Left cardiac atrium (tissue), 4 donors: Measurements from ENCODE around the gene ATP9A. TPM values are rescaled to one million over a fixed set of nuclear protein-coding genes. Genes with fewer than 3 reads are reported as not detected.
A peak's percentile ranks its signal among the peaks of the same experiment; 100 is the strongest.
"Not testable (repeated sequence)": the region's sequence is repeated elsewhere in the genome, so short reads cannot be mapped to it uniquely, and the experiment has no call there.

ENCODE experiments used
- ATAC-seq, 2 donors: fragments of 200-7000 bp; cut with Tn5 transposase; one replicate each; pipeline ENCODE4 v1.9.1; 2020; ENCODE audit warnings: mild to moderate bottlenecking in 2 of 2, moderate library complexity in 2 of 2
- DNase-seq: peaks from one replicate; pipeline ENCODE4 v3.0.0-alpha.2; 2020
- intact Hi-C, 2 donors: fragments of 100-400 bp; cut with DNase I; formaldehyde crosslinking; loops; one replicate each; pipeline versions ENCODE4 v1.14.1 to v1.15.1; 2022 to 2023
- long read RNA-seq: library from polyadenylated mRNA; unstranded; transcript quantifications from one replicate; pipeline ENCODE4 v2.0.0, GENCODE V29; 2021
- total RNA-seq, 2 donors: library from RNA; stranded (reverse); fragmentation: NEBNext Ultra II Directional; extraction: Animal tissue kit (Norgen Biotek cat#: 25700); gene quantifications; one replicate each; pipeline ENCODE4 v1.2.1, GENCODE V29; 2021
- donor health status: DM: no; HTN: yes; CAD: no.
- donor health status: DM: no; HTN: yes; CAD: no; lungs with severe emphysema.
- donor health status: DM: yes; HTN: yes; CAD: no.
- donor health status: Dilated cardiomyopathy.

Gene ATP9A, protein sequence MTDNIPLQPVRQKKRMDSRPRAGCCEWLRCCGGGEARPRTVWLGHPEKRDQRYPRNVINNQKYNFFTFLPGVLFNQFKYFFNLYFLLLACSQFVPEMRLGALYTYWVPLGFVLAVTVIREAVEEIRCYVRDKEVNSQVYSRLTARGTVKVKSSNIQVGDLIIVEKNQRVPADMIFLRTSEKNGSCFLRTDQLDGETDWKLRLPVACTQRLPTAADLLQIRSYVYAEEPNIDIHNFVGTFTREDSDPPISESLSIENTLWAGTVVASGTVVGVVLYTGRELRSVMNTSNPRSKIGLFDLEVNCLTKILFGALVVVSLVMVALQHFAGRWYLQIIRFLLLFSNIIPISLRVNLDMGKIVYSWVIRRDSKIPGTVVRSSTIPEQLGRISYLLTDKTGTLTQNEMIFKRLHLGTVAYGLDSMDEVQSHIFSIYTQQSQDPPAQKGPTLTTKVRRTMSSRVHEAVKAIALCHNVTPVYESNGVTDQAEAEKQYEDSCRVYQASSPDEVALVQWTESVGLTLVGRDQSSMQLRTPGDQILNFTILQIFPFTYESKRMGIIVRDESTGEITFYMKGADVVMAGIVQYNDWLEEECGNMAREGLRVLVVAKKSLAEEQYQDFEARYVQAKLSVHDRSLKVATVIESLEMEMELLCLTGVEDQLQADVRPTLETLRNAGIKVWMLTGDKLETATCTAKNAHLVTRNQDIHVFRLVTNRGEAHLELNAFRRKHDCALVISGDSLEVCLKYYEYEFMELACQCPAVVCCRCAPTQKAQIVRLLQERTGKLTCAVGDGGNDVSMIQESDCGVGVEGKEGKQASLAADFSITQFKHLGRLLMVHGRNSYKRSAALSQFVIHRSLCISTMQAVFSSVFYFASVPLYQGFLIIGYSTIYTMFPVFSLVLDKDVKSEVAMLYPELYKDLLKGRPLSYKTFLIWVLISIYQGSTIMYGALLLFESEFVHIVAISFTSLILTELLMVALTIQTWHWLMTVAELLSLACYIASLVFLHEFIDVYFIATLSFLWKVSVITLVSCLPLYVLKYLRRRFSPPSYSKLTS
- total RNA-seq, result 10 to 100 TPM; 27.6 to 28.0 TPM
- long read RNA-seq, partial matches to known transcripts, result 0 of 3 reads
- long read RNA-seq, other reads (novel, unspliced or antisense), result 3 of 3 reads

DNA sequence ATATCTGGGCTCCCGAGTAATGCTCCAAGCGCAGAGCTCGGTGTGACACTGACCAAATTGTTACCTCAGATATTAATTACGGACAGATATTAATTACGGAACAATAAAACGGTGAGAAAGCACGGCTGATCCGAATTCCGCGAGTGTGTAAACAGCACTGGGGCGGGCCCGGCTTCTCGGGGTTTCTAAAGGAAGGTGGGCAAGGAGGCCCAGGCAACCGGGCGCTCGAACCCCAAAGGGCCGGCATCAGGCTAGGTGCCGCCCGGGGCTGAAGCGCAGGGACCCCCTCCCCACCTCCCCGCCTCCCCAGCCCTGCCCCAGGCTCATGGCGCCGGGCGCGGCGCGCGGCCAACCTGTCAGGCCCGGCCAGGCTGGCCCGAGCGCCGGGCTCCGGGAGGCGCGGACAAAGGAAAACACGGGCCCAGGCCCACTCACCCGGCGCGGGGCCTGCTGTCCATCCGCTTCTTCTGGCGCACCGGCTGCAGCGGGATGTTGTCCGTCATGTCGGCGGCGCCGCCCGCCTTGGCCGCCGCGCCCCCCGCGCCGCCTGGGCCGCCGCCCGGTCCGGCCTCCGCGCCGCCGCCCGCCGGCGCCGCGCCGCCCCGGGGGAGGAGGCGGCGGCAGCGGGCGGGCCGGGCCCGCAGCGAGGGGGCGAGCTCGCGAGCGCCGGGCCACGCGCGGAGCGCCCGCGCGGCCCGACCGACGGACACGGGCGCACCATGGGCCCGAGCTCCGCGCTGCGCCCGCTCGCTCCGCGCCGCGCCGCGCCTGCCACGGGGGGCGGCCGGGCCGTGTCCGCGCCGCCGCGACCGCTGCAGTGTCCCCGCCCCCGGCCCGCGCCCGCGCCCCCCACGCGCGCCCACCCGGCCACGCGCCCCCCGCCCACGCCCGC is at the start of gene ATP9A:
TSS of gene ATP9A (minus strand) at position 524 of the 892 bp plus-strand sequence. CDS start at position 503, 21 bp downstream.
- DNase-seq, result peak; percentile 60
- intact Hi-C loops, result no loop called here
- peak; percentile 54 to 61 for ATAC-seq

DNA sequence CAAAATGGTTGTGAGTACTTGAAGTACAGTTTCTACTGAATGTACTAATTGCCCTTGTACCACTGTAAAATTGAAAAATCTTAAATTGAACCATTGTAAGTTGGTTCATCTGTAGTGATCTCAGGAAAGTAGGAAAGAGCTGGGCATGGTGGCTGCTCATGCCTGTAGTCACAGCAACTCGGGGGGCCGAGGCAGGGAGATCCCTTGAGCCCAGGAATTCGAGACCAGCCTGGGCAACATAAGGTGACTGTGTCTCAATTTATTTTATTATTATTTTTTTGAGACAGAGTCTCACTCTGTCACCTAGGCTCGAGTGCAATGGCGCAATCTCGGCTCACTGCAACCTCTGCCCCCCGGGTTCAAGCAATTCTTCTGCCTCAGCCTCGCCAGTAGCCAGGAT is 48.7 kb upstream of the ATP9A start:
- intact Hi-C loops, DNase-seq: not testable (repeated sequence)

DNA sequence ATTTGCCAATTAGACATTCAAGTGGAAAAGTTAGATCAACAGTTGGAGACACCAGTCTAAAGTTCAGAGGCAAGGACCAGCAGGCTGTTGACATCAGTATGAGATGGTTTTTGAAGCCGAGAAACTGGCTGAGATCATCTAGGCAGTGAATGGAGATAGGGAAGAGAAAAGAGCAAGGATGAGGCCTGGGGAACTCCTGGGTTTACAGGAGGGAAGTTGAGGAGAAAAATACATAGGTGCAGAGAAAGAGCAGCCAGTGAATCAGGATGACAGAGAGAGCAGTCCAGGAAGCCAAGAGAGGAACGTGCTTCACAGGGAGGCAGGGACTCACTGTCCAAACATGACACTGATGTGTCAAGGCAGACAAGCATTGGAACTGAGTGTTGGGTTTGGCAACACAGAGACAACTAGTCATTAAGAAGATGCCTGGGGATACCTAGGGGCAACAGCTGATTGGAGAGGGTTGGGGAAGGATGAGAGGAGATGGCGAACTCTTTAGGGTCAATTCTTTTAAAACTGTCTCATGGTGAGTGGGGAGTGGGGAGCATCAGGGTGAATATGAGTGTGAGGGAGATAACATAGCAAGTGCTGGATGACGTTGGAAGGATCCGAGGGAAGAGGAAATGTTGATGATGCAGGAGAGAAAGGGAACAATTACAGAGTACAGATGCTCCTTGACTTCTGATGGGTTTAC is 47.3 kb upstream of the ATP9A start:
- no peak for DNase-seq
- intact Hi-C loops, result no loop called here
- no peak for ATAC-seq

More for the DNA sequence above, 48.7 kb upstream of the ATP9A start:
- not testable (repeated sequence) for ATAC-seq

DNA sequence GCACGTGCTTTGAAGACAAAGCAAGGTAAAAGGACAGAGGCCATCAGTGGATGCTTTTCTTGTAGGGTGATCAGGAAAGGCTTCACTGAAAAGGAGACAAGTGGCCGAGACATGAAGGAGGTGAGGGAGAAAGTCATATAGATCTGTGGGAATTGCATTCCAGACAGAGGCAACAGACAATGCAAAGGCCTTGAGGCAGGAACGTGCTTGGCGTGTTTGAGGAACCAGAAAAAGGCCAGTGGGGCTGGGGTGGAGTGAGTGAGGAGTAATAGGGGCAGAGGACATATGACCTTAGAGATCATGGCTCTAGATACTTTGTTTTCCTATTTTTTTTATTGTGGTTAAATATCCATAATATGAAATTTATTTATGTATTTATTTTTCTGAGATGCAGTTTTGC is 44.7 kb upstream of the ATP9A start:
- intact Hi-C loops, result no loop called here
- ATAC-seq (no peak), DNase-seq (no peak)

DNA sequence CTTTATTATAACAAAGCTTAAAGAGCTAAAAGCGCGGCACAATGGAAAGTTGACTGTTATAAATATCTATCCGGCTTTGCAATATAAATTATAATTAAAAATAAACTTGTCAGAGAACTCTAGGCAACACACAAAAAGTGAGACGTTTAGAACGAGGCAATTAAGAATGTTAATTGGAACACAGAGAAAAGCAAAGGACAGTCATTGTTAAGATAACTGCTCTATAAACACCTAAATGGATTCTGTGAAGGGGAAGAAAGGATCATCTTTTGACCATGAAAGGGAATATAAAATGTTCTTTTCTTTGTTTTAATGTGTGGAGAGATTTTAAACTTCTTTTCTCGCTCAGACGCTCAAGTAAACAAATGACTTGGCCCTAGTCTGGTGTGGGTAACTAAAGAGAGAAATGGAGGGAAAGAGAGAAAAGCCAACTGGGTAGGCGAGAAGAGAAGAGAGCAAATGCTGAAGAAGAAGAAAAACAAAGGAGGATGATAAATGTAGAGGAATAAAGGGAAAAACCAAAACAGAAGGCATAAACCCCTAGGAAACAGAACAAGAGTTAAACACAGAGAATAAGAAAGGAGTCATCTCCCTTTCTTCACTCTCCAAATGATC is 43.4 kb upstream of the ATP9A start:
- intact Hi-C loops, result no loop called here
- no peak for ATAC-seq
- no peak for DNase-seq

DNA sequence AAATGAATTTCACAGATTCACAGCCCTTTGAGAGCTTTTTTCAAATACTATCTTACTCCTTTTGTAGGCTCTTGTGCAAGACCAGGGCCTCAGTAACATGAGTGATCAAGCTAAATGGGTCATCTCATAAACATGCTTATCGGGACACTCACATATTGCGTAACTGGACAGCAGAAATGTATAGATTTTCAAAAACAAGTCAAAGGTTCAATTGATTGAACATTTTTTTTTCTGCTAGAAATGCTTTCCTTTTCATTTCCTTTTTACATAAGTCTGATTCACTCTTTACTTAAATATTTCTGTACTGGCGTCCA is 42.8 kb upstream of the ATP9A start:
- intact Hi-C loops, result no loop called here
- DNase-seq, result no peak
- ATAC-seq, result no peak

DNA sequence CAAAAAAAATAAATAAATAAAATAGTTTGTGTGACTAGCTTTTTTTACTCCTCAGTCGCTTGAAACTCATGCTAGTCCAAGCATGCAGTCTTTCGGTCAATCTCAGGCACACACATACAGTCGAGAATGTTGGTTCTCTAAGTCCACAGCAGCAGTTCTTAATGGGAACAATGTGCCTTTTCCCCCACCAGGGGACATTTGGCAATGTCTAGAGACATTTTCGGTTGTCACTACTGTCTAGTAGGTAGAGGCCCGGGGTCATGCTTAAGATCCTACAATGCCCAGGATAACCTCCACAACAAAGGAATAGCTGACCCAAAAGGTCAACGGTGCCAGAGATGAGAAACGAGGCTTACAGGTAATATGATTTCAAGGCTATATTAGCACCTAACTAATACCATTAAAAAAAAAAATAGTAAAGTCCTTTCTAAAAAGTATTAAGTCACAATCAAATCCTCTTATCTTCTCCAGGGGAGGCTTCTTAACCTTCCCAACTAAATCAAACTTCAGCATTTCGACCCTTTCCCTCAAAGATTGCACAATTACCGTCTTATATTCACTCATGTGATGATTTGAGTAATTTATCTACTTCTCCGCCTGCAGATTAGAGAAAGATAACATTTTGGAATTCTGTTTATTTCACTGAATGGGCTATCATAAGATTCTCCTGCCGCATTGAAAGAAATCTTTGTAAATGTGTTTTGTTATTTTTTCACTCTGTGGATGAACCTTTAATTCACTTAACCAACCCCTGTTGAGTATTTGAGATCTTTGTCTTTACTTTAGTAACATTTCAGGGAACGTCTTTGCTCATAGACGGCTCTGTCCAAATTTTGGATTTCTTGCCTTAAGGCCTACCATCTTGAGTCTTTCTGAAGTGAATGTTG is 42.2 kb upstream of the ATP9A start:
- intact Hi-C loops, result no loop called here
- DNase-seq, result no peak
- ATAC-seq, result no peak

DNA sequence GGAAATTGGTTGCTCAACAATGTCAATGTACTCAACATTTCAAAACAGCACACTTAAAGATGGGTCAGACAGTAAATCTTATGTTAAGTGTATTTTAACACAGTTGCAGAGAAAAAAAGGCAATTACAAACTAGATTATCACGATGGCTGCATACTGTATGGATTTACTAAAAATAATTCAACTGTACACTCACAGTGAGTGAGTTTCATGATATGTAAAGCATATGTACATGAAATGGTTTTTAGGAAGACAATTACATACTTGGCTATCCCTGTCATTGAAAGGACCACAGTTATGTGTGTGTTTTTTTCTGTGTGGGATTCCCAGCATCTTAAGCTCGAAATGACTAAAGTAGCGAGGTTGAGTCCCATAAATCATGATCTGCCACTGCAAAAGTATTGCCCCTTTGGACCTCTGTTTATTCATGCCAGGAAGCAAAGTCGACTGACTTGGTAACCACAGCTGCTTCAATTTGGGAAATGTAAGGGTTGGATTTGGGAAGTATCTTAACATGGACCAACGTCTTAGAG is 39.6 kb upstream of the ATP9A start:
- ATAC-seq (no peak), DNase-seq (no peak)
- intact Hi-C loops, result no loop called here

DNA sequence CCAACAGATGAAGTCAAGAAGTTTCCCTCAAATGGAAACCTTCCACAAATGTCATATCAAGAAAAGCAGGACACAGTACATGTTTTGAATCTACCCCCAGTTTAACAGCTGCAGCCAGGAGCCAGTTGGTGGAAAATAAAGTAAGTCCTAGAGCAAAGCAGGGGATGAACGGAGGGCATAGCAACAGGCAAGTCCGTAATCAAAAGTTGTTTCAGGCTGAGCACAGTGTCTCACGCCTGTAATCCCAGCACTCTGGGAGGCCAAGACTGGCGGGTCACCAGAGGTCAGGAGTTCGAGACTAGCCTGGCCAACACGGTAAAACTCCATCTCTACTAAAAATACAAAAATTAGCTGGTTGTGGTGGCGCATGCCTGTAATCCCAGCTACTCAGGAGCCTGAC is 36.6 kb upstream of the ATP9A start:
- DNase-seq (no peak), ATAC-seq (no peak)
- intact Hi-C loops, result no loop called here

DNA sequence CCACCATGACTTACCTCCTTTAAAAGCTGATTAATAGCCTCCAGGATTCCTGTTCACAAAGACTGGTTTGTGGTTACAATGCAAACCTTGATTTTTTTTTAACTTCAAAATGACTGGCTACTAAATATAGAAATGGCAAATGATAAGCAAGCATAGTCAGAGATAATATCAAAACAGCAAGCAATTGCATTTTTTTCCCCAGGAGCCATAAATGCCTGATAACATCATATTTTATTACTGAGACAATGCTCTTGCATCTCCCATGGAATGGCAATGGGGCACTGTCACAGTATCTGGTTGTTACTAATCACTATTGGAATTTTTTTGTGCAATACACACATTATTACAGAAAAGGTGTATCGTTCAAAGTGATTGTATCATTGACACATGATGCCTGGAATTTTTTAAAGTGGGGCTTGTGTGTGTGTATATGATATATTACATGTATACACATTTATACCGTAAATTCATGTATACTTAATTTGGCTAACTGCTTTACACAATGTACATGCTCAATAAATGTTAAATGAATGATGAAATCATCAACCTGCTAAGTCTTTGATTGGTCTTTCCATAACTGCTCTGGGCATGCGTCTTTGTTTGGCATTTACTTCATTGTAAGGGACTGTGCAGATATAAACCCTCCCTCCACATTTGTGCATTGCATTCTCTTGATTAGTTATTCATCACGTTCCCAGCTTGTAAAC is 35.1 kb upstream of the ATP9A start:
- DNase-seq (no peak), ATAC-seq (no peak)
- intact Hi-C loops, result no loop called here

DNA sequence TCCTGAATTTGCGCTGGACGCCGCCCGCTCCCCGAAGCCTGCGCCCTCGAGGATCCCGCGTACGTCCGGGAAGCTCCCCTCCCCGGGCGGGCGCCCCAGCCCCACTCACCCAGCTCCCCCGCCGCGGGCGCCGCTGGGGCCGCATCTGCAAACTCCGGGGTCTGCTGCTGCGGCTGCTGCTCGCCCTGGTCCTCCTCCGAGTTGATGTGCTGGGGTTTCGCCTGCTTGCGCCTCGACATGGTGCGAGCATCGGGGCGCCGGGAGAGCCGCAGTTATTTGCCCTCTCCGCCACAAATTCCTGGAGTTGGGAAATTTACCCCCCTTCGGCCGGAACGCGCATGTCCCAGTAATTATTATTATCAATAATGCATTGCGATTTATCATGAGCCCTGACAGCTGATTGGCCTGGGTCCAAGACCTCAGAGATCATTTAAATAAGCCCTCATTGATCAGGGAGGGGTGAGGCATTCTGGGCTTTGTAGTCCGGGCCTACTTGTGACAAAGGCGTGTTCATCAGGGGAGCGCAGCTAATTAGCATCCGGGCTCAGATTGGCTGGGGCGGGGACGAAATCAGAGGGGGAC is 34.1 kb upstream of the ATP9A start, which contains the start of gene SALL4:
TSS of gene SALL4 (minus strand) at position 352 of the 582 bp plus-strand sequence. CDS start at position 239, 113 bp downstream.
- intact Hi-C loops, result no loop called here
- ATAC-seq, result no peak
- no peak for DNase-seq

DNA sequence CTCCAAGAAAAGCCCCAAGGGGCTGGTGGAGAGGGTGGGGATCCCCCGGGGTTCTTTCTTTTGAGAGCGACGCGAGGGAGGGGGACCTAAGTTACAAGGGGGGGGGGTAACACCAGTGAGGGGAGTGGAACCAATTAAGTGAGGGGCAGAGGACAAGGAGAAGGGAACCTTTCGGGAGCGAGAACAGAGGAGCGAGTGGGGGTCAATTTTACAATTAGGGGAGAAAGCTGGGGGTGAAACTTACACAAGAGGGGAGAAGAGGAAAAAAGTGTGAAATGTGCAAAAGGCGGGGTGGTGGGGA is 33.6 kb upstream of the ATP9A start:
- no peak for DNase-seq
- intact Hi-C loops, result no loop called here
- ATAC-seq, result no peak

DNA sequence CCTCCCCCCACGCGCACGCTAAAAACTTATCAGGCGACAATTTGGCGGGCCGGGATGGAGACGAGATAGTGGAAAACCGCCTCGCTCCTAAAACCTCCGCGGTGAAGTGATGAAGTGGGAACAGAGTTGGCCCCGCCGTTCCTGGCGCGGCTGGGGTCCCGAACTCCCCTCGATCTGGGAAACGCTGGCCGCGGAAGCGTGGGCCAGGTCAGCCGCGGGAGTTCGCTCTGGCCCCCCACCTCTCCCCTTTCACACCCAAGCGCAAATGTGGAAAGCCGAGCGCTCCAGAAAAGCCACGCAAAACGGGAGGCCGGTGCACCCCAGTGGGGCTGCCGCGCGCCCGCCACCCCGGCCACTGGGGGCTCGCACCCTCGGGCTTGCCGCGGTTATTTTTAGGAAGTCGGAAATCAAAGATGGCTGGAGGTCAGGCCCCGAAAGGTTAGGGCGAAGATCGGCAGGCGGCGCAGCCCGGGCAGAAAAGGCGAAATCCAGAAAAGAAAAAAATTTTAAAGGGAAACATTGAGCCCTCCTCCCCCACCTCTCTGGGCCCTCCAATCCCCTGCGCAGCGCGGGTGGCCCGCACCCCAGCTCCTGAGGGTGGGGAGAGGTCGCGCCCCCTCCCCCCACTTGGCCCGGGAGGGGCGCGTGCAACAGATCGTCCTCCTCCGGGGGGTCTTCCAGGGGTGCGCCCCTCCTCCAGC is 33.1 kb upstream of the ATP9A start:
- ATAC-seq (peak in 1 of 2 donors; percentile 29), DNase-seq (no peak)
- intact Hi-C loops, result no loop called here

DNA sequence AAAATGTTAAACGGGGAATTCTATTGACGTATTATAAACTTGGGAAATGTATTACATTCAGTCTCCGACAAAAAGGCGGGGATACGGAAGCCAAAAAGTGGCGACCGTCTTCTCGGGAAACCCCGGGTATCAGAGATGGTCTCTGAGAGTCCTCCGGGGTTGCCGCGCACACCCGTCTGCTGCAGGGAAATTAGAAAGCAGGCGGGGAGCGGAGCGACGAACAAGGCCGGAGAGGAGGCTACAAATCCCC is 32.6 kb upstream of the ATP9A start:
- peak; percentile 19 to 28 for ATAC-seq
- DNase-seq, result no peak
- intact Hi-C loops, result no loop called here

DNA sequence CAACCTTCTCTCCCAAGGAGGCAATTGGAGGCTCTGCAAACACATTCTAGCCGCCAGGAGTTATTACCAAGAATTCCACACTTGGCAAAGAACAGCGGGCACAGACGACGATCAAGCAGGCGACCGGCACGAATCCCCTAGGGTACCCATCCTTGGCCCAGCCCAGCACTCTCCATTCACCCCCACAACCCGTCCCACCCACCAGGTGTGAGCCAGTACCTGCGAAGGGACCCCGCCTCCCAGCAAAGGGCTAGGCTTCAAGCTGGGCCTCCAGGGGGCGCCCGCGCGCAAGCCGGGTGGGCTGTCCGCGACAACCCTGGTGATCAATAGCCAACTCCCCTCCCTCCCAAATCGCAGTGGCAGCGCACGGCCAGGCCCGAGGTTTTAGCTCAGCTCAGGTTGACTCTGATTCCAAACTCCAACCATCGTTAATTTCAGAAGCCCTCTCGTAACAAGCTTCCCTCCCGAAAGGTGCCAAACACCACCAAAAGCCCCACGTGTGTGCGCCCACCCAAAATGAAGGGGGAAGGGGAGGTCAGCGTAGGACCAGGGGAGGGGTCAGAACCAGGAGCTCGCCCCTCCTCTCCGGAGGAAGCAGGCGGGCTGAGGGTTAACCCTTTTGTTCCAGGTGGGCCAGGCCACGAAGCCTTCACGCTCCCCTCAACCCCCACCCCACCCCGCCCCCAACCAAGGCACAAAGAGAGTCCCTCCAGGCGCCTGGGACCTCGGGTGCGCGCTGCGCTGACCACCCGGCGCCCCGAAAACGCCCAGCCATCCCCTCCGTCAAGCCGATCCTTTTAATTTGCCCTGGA is 32.1 kb upstream of the ATP9A start:
- DNase-seq (peak; percentile 50), ATAC-seq (peak; percentile 61 to 83)
- intact Hi-C loops, result no loop called here
